Measurements from ENCODE around the gene DNAH2. TPM values are rescaled to one million over a fixed set of nuclear protein-coding genes. Genes with fewer than 3 reads are reported as not detected.

Gene DNAH2
- total RNA-seq, 1 donor from 2014 or later, result 0.31 TPM

DNA sequence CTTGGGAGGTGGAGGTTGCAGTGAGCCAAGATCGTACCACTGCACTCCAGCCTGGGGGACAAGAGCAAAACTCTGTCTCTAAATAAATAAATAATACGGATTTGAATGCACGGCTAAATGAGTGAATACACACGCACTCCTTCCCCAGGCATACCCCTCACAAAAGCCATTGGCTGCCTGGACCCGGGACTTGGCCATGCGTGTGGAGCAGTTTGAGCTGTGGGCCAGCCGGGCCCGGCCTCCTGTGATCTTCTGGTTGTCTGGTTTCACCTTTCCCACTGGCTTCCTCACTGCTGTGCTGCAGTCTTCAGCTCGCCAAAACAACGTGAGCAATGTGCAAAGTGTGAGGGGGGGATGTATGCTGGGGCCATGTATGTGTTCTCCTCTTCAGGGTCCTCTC is 114.9 kb downstream of the DNAH2 start:
- intact Hi-C loops (cut with DNase I), result no loop called here
- no peak for ATAC-seq
- peak; percentile 52 for DNase-seq (ENCODE audit: low spot score)

DNA sequence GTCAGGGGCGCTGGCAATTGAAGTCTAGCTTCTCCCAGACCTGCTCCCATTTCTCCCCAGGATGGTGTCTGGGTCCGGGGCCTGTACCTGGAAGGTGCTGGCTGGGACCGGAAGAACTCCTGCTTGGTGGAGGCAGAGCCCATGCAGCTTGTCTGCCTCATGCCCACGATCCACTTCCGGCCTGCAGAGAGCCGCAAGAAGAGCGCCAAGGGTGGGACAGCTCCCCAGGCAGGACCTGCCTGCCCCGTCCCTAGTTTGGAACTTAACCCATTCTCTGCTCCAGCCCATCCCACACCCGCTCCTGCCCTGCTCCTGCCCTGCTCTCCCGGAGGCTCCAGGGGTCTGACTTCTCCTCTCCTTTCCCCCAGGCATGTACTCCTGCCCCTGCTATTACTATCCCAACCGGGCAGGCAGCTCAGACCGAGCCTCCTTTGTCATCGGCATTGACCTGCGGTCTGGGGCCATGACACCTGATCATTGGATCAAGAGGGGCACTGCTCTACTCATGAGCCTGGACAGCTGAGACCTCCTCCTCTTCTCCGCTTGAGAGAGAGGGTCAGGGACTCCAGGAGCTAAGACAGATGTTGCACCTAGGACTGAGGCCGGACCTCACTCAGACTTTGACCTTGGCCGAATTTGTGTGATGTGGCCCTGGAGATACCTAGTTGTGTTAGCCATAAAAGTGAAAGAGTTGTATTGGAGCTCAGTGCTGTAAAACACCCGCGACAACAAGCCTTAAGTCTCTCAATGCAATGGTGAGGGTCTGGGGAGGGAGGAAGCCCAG is 115.7 kb downstream of the DNAH2 start:
- intact Hi-C loops (cut with DNase I), result no loop called here
- no peak for ATAC-seq
- DNase-seq (ENCODE audit: low spot score), result peak; percentile 58

DNA sequence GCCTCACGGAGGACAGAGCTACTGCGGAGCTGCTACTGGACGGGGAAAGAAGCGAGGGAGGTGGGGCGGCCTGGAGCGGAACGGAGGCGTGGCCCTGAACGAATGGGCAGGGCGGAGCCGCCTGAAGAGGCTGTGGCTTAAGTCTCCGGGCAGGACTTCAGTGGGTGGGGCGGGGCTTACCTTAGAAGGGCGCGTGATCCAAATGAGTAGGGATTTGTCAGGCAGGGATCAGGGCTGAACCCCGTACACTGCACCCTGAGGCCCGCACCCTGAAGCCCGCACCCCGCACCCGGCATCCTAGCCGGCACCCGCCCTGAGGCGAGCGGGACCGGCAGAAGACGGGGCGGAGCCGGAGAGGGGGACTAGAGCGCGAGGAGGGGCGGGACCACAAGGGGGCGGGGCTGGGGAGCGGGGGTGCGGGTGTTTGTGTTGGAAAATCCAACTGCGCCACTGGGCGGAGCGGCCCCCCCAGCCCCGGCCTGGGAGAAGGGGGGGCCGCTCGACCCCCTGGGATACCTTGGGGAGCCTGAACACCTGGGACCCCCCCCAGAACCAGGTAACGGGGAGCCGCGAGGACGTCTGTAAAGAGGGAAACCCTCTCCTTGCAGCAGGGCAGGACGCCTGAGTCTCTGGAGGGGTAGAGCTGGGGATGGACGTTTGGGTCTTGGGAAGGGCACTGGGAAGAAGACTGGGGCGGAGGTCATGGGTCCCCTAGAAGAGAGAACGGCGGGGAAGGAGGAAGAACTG is 116.4 kb downstream of the DNAH2 start, which contains the start of gene KDM6B:
Gene KDM6B, plus strand, starts transcription at position 423 of the 747 bp plus-strand sequence. CDS start 11,338 bp downstream, outside the sequence.
- intact Hi-C loops (cut with DNase I), result no loop called here
- DNase-seq (ENCODE audit: low spot score) (peak; percentile 96), ATAC-seq (peak; percentile 79)

DNA sequence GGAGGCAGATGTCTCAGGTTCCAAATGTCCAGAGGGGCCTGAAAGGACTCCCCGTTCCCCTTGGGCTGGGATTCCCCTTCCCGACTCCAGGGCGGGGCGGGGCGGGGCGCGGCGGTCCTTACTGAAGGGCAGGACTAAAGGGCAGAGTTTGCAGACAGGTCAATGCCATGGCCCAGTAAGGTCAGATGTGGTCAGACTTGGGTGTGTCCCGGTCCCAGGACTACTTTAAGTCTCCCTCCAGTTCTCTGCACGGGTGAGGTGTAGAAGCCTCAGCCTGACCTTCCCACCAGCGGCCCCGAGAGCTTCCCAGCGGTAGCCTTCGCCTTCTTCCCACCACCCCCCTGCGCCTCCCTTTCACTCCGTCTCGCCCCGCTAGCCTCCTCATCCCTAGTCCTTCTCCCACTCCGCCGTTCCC is 117.0 kb downstream of the DNAH2 start:
- DNase-seq (ENCODE audit: low spot score) (peak; percentile 84), ATAC-seq (peak; percentile 60)
- intact Hi-C loops (cut with DNase I), result no loop called here

DNA sequence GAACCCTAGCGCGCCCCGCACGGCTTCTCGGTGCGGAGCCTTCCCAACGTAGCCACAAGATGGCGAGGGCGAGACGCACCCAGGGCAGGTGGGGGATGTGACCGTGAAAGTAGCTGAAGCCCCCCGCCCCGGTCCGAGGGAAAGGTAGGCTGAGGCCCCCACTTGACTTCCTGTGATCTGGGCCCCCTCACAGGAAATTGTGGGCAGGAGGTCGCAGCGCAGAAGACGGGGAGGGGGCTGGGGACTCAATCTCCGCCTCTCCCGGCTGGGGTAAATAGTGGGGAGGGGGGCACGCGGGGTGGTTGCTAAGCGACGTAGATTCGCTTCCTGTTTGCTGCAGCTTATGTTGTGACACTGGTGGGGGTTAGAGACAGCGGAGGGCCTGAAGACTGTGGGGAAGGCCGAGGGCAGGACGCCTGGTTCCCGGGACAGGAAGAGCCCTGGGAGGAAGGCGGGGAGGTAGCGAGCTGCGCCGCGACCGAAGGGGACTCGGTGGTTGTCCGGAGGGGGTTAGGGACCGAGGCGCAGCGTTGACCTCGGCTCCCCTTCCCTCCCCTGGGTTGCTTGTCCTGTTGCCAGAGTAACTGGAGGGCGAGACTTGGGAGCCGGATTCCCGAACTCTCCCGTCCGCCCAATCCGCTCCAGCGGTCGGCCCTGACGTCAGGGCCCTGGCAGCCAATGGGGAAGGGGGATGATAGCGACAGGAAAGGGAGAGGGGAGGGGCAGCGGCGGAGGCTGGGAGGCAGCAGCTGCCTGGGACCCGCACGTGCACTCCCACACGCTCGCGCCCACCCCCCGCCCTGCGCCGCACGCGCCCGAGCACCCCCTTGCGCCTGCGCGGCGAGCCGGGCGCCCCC is 117.6 kb downstream of the DNAH2 start:
- intact Hi-C loops (cut with DNase I), result no loop called here
- ATAC-seq, result peak; percentile 83
- peak; percentile 98 for DNase-seq (ENCODE audit: low spot score)

DNA sequence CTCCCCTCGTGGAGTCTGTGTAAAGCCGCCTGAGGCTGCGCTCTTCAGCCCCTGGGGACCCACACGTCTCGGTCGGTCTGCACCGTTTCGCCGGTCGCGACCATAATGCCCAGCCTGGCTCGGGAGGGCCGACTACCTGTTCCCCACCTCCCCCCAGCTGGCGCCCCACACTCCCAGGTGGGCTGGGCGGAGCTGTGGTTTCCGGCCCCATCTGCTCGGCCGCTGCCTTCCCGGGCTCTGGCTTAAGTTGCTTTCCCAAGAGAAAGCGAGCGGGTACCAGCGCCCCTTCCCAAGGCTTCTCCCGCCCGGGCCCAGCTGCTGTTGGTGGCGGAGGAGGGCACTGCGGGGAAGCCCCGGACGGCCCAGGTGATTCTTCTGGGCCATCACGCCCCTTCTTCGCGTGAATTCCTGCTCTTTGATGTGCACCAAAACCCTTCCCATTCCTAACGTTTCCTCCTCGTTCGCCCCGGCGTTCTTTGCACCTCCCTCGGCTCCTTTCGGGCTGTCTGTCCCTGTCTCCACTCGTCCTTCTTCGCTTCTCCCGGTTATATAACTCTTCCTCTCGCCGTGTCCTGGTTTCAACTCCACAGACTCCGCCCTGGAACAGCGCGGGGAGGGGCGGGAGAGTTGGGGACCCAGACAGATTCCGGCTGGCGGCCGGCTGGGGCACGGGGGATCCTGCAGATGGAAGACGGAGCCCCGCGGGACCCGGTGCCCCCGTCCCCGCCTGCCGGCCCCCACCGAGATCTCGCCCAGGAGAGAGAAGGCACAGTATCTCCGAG is 118.5 kb downstream of the DNAH2 start:
- ATAC-seq, result peak; percentile 35
- intact Hi-C loops (cut with DNase I), result no loop called here

DNA sequence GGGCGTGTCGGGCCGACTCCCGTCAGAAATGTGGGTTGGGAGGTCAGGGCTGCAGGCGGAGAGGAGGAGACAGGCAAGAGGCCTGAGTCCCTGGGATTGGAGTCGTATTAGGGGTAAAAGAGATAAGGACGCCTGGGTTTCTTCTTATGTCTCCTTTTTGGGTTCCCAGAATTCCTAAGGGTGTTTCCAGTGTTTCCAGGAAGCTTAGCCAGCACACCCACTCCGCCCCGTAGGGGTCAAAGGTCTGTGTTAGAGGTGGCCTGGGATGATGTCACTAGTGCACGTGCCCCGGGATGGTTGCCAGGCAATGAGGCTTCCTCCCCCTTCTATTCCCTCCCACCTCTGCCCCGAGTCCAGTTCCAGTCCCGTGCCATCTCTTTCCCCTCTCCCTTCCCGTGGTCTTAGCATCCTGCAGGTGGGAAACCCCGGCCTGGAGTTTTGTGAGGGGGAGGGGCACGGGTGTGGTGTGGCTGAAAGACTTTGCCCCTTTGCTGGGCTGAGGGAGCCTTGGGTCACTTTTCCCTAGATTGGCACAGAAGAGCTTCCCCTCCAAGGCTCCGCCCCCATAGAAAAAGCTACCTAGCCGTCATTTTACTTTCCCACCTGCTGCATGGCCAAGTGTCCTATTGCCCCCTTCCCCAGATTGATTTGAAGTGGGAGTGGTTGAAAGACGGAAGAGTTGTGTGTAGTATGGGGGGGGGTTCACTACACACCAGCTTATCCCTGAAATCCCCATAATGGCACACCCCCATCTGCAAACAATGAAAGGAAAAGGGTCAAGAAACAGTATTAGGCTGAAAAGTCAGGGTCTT is 119.3 kb downstream of the DNAH2 start:
- DNase-seq (ENCODE audit: low spot score) (peak; percentile 94), ATAC-seq (peak; percentile 60)
- intact Hi-C loops (cut with DNase I), result no loop called here

More for the DNA sequence above, 118.5 kb downstream of the DNAH2 start:
- DNase-seq (ENCODE audit: low spot score), result peak; percentile 84

DNA sequence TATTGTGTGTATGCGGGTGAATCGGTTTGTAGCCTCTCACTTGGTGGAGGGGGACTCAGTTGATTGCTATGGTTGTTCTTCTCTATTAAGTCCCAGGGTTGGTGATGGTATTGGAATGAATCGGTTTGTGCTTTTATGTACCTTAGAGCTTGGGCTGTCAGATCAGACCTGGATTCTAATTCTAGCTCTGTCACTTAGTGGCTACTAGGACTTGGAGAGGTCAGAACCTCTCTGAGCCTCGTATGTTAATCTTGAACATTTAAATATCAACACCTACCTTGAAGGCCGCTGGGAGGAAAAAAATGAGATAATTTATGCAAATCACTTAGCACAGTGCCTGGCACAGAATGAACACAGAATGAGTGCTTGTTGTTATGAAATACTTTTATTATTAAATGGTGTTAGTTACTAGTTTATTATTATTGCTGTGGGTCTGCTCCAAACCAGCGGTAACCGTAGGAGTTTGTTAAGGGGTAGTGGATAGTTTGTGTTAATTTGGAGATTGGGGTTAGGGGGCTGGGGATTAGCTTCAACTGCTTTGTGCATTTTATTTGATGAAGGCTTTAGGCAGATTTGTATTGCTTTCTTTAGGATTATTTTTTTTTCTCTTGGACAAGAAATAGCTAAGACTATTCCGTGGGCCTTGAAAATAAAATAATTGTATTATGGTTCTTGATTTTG is 120.0 kb downstream of the DNAH2 start:
- intact Hi-C loops (cut with DNase I), result no loop called here
- DNase-seq (ENCODE audit: low spot score) (no peak), ATAC-seq (no peak)

DNA sequence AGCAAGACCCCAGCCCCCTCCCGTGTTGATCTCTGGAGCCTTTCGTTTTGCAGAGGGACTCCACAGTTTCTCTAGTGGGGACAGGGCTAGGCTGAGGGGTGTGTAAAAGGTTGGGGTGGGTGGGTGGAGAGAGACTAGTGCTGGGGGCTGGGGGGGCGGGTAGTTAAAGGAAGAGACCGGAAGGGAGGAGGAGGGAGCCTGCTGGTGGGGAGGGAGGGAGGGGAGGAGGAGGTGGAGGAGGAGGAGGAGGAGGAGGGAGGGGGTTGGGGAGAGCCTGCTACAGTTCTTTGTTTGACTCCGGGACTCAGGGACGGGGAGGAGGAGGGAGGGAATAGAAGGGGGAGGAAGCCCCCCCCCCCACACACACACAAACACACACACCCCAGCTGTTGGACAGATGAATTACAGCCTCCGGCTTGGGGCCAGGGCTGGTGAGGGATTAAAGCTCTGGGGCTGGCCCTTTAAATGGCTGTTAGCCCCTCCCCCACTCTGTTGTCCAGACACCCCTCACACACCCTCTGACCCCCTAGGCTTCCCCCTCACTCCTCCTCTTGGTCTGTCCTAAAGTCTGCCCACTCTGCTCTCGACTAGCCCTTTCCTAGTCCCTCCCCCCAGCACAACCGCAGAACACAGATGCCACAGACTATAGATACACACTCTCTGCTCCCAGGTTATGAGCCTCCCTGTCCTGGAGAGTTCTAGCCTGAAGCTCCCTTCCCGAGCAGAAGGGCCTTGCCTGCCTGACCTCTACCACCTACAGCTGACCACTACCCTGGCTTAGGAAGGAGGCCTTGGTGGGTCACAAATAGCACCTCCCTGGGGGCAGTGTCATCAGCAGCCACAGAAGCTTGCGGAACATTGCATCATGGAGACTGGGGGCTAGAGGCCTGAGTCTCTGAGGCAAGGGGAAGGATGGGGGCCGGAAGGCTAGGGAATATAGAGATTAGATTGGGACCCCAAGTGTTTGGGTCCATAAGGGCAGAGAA is 120.8 kb downstream of the DNAH2 start:
- DNase-seq (ENCODE audit: low spot score), result no peak
- intact Hi-C loops (cut with DNase I), result no loop called here
- no peak for ATAC-seq

DNA sequence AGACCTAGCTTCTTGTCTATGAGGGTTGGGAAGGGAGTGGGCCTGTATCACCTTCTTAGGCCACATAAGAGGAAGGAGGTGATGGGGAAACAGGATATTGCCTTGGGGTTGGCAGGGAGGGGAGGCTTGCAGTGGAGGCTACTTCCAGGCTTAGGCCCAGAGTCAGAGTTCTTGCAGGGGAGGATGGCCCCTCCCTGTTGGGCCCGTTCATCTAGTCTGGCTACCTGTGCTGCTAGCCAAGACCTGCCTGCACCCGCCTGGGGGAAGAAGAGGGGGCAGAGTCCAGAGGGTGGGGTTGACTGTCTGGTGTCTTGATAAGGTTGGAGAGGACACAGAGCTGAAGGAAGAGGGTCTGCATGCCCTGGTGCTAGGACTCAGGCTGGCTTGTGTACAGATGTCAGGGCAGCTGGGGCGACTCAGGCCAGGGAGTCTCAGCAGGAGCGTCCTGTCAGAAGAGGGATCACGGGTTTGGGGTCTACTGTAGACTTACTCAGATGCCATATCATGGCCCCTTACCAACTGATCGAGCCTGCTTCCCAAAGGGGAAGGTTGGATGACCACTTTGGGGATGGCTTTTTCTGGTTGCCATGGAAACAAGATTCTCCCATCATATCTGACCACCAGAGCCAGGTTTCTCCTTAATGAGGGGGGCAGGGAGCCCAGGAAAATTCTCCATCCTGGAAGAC is 121.8 kb downstream of the DNAH2 start:
- intact Hi-C loops (cut with DNase I), result no loop called here
- DNase-seq (ENCODE audit: low spot score) (no peak), ATAC-seq (no peak)

DNA sequence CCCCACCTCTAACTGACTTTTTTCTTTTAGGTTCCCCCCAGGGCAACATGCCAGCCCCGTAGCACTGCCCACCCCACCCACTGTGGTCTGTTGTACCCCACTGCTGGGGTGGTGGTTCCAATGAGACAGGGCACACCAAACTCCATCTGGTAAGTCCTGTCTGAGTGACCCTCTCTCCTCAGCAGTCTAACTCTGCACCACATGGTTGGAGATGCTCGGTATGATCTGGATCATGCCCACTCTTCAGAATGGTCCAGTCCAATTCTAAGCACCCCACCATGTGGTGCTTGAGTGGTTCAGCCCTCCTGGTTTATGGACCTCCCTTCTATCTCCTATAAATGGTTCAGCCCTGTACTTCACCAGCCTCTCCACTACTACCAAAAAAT is 122.3 kb downstream of the DNAH2 start:
- ATAC-seq, result no peak
- DNase-seq (ENCODE audit: low spot score), result no peak
- intact Hi-C loops (cut with DNase I), result loop anchor here (5.0 kb wide), 1 partner anchor 332 kb away; no protein-coding TSS in a partner anchor

DNA sequence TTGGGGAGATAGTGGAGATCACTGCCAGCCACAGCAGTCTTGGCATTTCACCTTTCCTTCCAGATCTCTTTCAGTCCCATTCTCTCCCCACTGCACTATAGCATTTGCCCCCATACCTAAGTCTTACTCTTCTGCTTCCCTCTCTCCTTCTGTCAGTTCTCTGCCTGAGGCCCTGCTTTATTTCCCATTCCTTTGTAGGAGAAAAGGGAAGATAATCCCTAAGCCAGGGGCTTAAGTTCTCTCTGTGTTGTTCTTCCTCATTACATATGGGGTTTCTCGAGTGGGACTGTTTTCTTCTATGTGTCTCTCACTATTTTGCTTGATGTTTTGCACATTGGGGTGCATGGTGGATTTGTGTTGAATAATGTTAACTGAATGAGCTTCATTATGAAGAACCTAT is 122.9 kb downstream of the DNAH2 start:
- DNase-seq (ENCODE audit: low spot score) (no peak), ATAC-seq (no peak)
- intact Hi-C loops (cut with DNase I), result loop anchor here (5.0 kb wide), 1 partner anchor 332 kb away; no protein-coding TSS in a partner anchor

DNA sequence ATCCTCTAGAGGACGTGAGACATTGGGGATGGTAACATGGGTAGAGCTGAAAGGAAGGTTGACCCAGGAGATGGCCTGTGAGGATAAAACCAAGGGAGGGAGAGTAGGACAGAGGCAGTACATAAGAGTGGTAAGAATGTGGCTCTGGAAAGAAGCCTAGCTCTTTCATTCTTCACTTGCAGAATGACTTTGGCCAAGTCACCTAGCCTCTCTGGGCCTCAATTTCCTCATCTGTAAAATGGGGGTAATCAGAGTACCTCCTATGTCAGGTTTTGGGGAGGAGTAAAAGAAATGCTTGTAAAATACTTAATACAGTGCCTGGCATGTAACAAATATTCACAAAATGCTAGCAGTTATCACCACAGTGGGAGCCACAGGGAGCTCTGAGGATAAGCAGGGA is 123.3 kb downstream of the DNAH2 start:
- DNase-seq (ENCODE audit: low spot score) (no peak), ATAC-seq (no peak)
- intact Hi-C loops (cut with DNase I), result loop anchor here (5.0 kb wide), 1 partner anchor 331 kb away; no protein-coding TSS in a partner anchor

DNA sequence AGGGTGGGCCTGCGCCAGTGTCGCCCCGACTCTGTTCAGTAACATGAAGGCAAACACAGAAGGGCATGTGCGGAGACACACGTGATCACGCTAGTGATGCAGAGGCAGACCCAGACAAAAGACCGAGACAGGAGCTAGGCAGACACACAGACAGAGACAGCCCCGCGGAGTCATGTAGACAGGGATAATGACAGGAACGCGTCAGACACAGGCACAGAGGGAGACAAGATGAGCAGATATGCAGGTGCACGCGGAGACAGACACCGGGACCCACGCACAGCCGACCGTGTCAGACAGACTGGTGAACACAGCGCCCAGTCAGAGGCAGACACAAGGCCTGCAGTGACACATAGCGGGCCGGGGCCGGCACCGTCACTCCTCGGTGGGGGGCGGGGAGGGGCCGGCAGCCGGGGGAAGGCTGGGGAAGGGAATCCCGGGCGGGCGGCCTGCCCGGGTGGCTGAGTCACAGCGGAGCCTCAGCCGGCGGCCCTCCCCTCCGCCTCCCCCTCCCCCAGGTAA is 123.9 kb downstream of the DNAH2 start:
- ATAC-seq (peak; percentile 51), DNase-seq (ENCODE audit: low spot score) (peak; percentile 91)
- intact Hi-C loops (cut with DNase I), result loop anchor here (5.0 kb wide), 1 partner anchor 331 kb away; no protein-coding TSS in a partner anchor

DNA sequence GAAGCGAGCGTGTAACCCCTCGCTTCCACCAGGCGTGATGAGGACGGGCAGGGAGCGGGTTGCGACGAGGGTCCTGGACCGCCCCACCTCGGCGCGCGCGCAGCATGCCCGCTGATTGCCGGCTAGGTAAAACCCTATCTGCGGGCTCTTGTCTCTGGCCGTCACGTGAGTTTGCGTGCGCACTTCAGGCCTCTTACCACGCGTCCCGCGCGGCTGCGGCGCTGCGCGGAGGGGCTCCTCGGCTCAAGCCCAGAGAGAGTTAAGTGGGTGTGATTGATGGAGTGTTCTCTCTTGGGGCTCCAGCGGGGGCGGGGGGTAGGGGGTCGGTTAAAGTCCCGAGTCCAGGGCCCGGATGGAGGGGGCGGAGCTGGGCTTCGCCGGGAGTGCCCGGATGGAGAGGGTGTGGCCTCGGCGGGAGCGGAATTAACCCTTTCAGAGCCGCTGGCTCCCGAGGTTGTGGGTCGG is 124.4 kb downstream of the DNAH2 start:
- DNase-seq (ENCODE audit: low spot score) (peak; percentile 96), ATAC-seq (peak; percentile 84)
- intact Hi-C loops (cut with DNase I), result loop anchor here (5.0 kb wide), 1 partner anchor 330 kb away; no protein-coding TSS in a partner anchor

Data from sciatic nerve (tissue), 2 donors.